B cell (primary cell): ENCODE measurements around the gene PARVB. TPM values are rescaled to one million over a fixed set of nuclear protein-coding genes. Genes with fewer than 3 reads are reported as not detected.

Source experiments
- ATAC-seq: fragments of 200-7000 bp; cut with Tn5 transposase; one replicate; pipeline ENCODE4 v1.10.0; 2021; ENCODE audit warnings: low read depth, mild to moderate bottlenecking, moderate number of reproducible peaks, moderate library complexity
- CTCF ChIA-PET: fragments of 350-600 bp; sonication (Branson Sonifier 250); formaldehyde crosslinking; loops from one replicate; lab custom pipeline; 2021; ENCODE audit warnings: antibody characterized with exemption, inconsistent platforms; lab: Charles Lee
- POLR2A ChIA-PET: fragments of 350-600 bp; sonication (Branson Sonifier 250); formaldehyde crosslinking; loops from one replicate; lab custom pipeline; 2021; ENCODE audit warnings: antibody characterized with exemption; lab: Charles Lee
- DNase-seq: peaks from one replicate; pipeline ENCODE4 v3.0.0; 2013
- H2AFZ ChIP-seq: 2 replicates; pipeline ENCODE4 v1.6.1; 2012; ENCODE audit warnings: mild to moderate bottlenecking, low read depth, low read length; ENCODE audit not compliant: insufficient read depth, poor library complexity, severe bottlenecking
- H3K27ac ChIP-seq, 2 donors: 1 replicate in 1 of 2; 2 replicates in 1 of 2; pipeline ENCODE4 v1.5.1; 2012 to 2013; ENCODE audit warnings: low read length in 2 of 2, mild to moderate bottlenecking in 2 of 2, moderate library complexity in 1 of 2
- H3K27me3 ChIP-seq, 4 experiments: fragments of 200-600 bp in 1 of 4; sonication (generic) in 1 of 4; replicated peaks in 1 of 4; 1 replicate in 2 of 4; 2 replicates in 2 of 4; pipeline versions ENCODE4 v1.6.1 to v1.7.0; 2013 to 2016; ENCODE audit warnings: low read length in 3 of 4, mild to moderate bottlenecking in 2 of 4, mixed read lengths in 1 of 4, moderate library complexity in 1 of 4; ENCODE audit not compliant: insufficient read depth in 4 of 4, control insufficient read depth in 3 of 4; ENCODE audit errors: control extremely low read depth in 1 of 4
- H3K36me3 ChIP-seq, 2 experiments: replicated peaks in 1 of 2; 1 replicate in 1 of 2; 2 replicates in 1 of 2; pipeline versions ENCODE4 v1.6.1 to v1.7.1; 2013; ENCODE audit warnings: low read length in 1 of 2; ENCODE audit not compliant: insufficient read depth in 2 of 2, control insufficient read depth in 1 of 2; ENCODE audit errors: control extremely low read depth in 1 of 2, extremely low read depth in 1 of 2
- H3K4me1 ChIP-seq, 2 donors: fragments of 200-600 bp in 1 of 2; sonication (generic) in 1 of 2; 1 replicate in 1 of 2; 2 replicates in 1 of 2; pipeline versions ENCODE4 v1.5.1 to v1.6.1; 2013 to 2017; ENCODE audit warnings: low read length in 2 of 2; ENCODE audit not compliant: control insufficient read depth in 2 of 2, insufficient read depth in 2 of 2
- H3K4me2 ChIP-seq: replicated peaks from 2 replicates; pipeline ENCODE3; 2012; ENCODE audit warnings: mild to moderate bottlenecking, low read depth, low read length; ENCODE audit not compliant: poor library complexity, severe bottlenecking
- H3K4me3 ChIP-seq, 5 experiments: fragments of 200-600 bp in 1 of 5; sonication (generic) in 1 of 5; 1 replicate in 3 of 5; 2 replicates in 2 of 5; pipeline versions ENCODE4 v1.5.1 to v1.7.0; 2011 to 2016; ENCODE audit warnings: low read length in 4 of 5, mild to moderate bottlenecking in 4 of 5, low read depth in 2 of 5, control low read depth in 1 of 5, moderate library complexity in 1 of 5; ENCODE audit not compliant: insufficient read depth in 1 of 5; ENCODE audit errors: control extremely low read depth in 1 of 5, extremely low read depth in 1 of 5
- H3K79me2 ChIP-seq: fragments of 200-600 bp; sonication (generic); one replicate; pipeline ENCODE4 v1.6.0; 2016; ENCODE audit warnings: low read length; ENCODE audit not compliant: control insufficient read depth, insufficient read depth
- H3K9ac ChIP-seq: fragments of 200-600 bp; sonication (generic); 2 replicates; pipeline ENCODE4 v1.6.1; 2017; ENCODE audit warnings: mild to moderate bottlenecking, low read length, moderate library complexity
- H3K9me3 ChIP-seq, 3 donors: one replicate each; pipeline versions ENCODE4 v1.6.1 to v1.7.1; 2013; ENCODE audit warnings: low read length in 2 of 3; ENCODE audit not compliant: control insufficient read depth in 2 of 3, insufficient read depth in 1 of 3; ENCODE audit errors: control extremely low read depth in 1 of 3
- H4K20me1 ChIP-seq: 2 replicates; pipeline ENCODE4 v1.6.0; 2012; ENCODE audit warnings: mild to moderate bottlenecking, low read length; ENCODE audit not compliant: insufficient read depth, control insufficient read depth, poor library complexity, severe bottlenecking
- H3K27ac Mint-ChIP-seq: one replicate; pipeline ENCODE4 v1.8.0; 2021; ENCODE audit warnings: mixed read lengths
- H3K27me3 Mint-ChIP-seq: one replicate; pipeline ENCODE4 v1.8.0; 2021; ENCODE audit warnings: mixed read lengths
- H3K4me1 Mint-ChIP-seq: one replicate; pipeline ENCODE4 v1.8.0; 2021; ENCODE audit warnings: mixed read lengths
- H3K4me3 Mint-ChIP-seq: one replicate; pipeline ENCODE4 v1.8.0; 2021; ENCODE audit warnings: mixed read lengths
- H3K9me3 Mint-ChIP-seq: one replicate; pipeline ENCODE4 v1.8.0; 2022; ENCODE audit warnings: mixed read lengths; ENCODE audit not compliant: insufficient read depth
- EZH2 ChIP-seq: IDR thresholded peaks from 2 replicates; pipeline ENCODE4 v1.6.1; 2012; ENCODE audit warnings: borderline replicate concordance, low read depth, mild to moderate bottlenecking, moderate library complexity, low read length; ENCODE audit not compliant: insufficient read depth, poor library complexity, severe bottlenecking
- WGBS: methylation state at CpG from one replicate; pipeline ENCODE4 v1.1.5; 2013; ENCODE audit warnings: missing lambda C conversion rate; ENCODE audit not compliant: insufficient coverage; 5-methylcytosine and 5-hydroxymethylcytosine counted together
- intact Hi-C: fragments of 100-400 bp; cut with micrococcal nuclease; formaldehyde crosslinking; loops from one replicate; pipeline ENCODE4 v1.10.0; 2022
- polyA plus RNA-seq: library from polyadenylated mRNA; depleted of rRNA; stranded (reverse); fragments of >200 nt; gene quantifications from 2 replicates; pipeline ENCODE4 v1.2.3, GENCODE V29; 2012
- total RNA-seq, 2 donors: library from RNA; stranded (reverse); fragments of 120-200 nt in 1 of 2; gene quantifications; 1 replicate in 1 of 2; 2 replicates in 1 of 2; pipeline versions ENCODE4 v1.2.3 to v1.2.4, GENCODE V29; 2013 to 2022
- TF ChIP-seq, protein P1 (sequence below): fragments of 200-600 bp; IDR thresholded peaks from one replicate; pipeline ENCODE4 v1.8.0; 2022; ENCODE audit warnings: antibody characterized with exemption, mild to moderate bottlenecking

Gene PARVB
- total and polyA plus RNA-seq, 2 donors (not counting 1 experiment from before 2014, with no cell fraction given), result 48.0 to 49.4 TPM

DNA sequence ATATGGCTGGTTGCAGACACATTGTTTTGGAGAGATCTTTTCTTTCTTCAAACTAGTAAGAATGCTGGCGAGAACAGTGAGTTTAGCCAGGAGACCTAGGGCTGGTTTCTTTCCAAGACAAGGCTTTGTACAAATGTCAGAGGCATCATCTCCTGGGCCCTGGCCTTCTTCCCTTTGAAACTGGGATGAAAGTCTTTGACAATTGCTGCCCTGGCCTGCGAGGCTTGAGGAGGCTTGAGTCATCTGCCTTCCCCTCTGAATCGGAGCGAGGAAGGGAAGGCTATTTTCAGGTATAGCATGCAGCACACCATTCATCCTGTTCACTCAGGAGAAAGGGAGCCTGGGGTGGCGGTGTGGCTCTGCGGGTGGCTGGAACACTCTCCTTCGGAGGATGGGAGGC, 135.1 kb downstream of the PARVB start:
- no peak overlapping the region for H2AFZ ChIP-seq
- intact Hi-C loops, result no loop called here
- H3K9me3 ChIP-seq, result no peaks in the 10 kb centered on the region
- CTCF ChIA-PET, result no interaction called here
- no peaks in the 10 kb centered on the region for H3K4me1 ChIP-seq
- ATAC-seq (no peak), DNase-seq (no peak)
- peaks cover 0 to 26% of the 10 kb centered on the region in 2 experiments for H3K36me3 ChIP-seq
- POLR2A ChIA-PET, result no interaction called here
- Mint-ChIP-seq H3K27ac (no peak overlapping the region), H3K4me1 (no peaks in the 10 kb centered on the region), H3K9me3 (no peaks in the 10 kb centered on the region), H3K4me3 (no peak overlapping the region), H3K27me3 (no peaks in the 10 kb centered on the region)
- H3K9ac ChIP-seq, result no peak overlapping the region
- TF ChIP-seq EZH2, result no peak
- TF ChIP-seq, protein P1, sequence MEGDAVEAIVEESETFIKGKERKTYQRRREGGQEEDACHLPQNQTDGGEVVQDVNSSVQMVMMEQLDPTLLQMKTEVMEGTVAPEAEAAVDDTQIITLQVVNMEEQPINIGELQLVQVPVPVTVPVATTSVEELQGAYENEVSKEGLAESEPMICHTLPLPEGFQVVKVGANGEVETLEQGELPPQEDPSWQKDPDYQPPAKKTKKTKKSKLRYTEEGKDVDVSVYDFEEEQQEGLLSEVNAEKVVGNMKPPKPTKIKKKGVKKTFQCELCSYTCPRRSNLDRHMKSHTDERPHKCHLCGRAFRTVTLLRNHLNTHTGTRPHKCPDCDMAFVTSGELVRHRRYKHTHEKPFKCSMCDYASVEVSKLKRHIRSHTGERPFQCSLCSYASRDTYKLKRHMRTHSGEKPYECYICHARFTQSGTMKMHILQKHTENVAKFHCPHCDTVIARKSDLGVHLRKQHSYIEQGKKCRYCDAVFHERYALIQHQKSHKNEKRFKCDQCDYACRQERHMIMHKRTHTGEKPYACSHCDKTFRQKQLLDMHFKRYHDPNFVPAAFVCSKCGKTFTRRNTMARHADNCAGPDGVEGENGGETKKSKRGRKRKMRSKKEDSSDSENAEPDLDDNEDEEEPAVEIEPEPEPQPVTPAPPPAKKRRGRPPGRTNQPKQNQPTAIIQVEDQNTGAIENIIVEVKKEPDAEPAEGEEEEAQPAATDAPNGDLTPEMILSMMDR, result no peak
- no peak overlapping the region for H3K27ac ChIP-seq
- H3K27me3 ChIP-seq, result no peaks in the 10 kb centered on the region
- no peaks in the 10 kb centered on the region for H4K20me1 ChIP-seq
- no peak overlapping the region for H3K4me3 ChIP-seq
- H3K79me2 ChIP-seq, result no peaks in the 10 kb centered on the region
- H3K4me2 ChIP-seq, result no peak overlapping the region
- 100% methylated on average over 1 of the region's 7 CpGs for WGBS

GRCh38 chr22:44159811-44160210, 135.7 kb downstream of the PARVB start:
- no peak overlapping the region for H3K27ac Mint-ChIP-seq
- ATAC-seq (no peak), DNase-seq (no peak)
- H3K36me3 ChIP-seq, result peaks cover 0 to 29% of the 10 kb centered on the region in 2 experiments
- no peaks in the 10 kb centered on the region for H3K4me1 Mint-ChIP-seq
- WGBS, result 89% methylated on average over 5 of the region's 7 CpGs
- H3K4me3 Mint-ChIP-seq, result no peak overlapping the region
- POLR2A ChIA-PET, result no interaction called here
- H2AFZ ChIP-seq, result no peak overlapping the region
- no peak overlapping the region for H3K27ac ChIP-seq
- no peaks in the 10 kb centered on the region for H3K27me3 Mint-ChIP-seq
- no peak overlapping the region for H3K9ac ChIP-seq
- no peaks in the 10 kb centered on the region for H4K20me1 ChIP-seq
- no peak overlapping the region for H3K4me3 ChIP-seq
- H3K4me2 ChIP-seq, result no peak overlapping the region
- H3K9me3 Mint-ChIP-seq, result no peaks in the 10 kb centered on the region
- H3K4me1 ChIP-seq, result no peaks in the 10 kb centered on the region
- intact Hi-C loops, result no loop called here
- CTCF ChIA-PET, result no interaction called here
- H3K27me3 ChIP-seq, result no peaks in the 10 kb centered on the region
- no peaks in the 10 kb centered on the region for H3K9me3 ChIP-seq
- TF ChIP-seq, protein P1, result no peak
- TF ChIP-seq EZH2, result no peak
- H3K79me2 ChIP-seq, result no peaks in the 10 kb centered on the region
